ENCODE results near the gene SPDYE17.
"Not testable (repeated sequence)": the region's sequence is repeated elsewhere in the genome, so short reads cannot be mapped to it uniquely, and the experiment has no call there.

DNA sequence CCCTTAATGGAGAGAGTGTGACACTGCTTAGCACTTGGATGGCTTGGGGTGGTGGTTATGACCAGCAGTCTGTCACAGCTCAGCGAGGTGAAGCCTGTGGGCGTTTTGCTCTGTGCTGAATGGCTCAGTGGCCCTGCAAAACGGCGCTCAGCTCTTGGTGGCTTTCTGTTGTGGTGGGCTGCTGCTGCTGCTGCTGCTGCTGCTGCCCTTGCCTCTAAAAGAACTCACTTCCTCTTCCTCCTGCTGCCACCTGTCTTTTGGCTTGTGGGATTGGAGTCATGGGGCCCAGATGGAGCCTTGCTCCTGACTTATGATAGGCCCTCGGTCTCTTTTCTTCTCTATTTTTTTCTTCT lies 47.4 kb downstream of the SPDYE17 start:
- not testable (repeated sequence) for TF ChIP-seq CTCF (IDR thresholded peaks at IDR 0.05); ZFX (IDR thresholded peaks at IDR 0.05; ENCODE audit: borderline replicate concordance)
